ENCODE data around the gene APP.

The APP gene

GRCh38 chr21:26125433-26126167 is 45.0 kb downstream of the APP start:
- FAIRE-seq, result no peak

GRCh38 chr21:26124896-26125295 is 45.7 kb downstream of the APP start:
- no peak for FAIRE-seq

GRCh38 chr21:26124421-26124833 is 46.1 kb downstream of the APP start:
- peak; percentile 4 for FAIRE-seq

- no peak for FAIRE-seq
These were observed 47.6 kb downstream of the APP start for GRCh38 chr21:26123012-26123411.

GRCh38 chr21:26120828-26121227 is 49.7 kb downstream of the APP start:
- no peak for FAIRE-seq

GRCh38 chr21:26119906-26120305 is 50.7 kb downstream of the APP start:
- no peak for FAIRE-seq

- FAIRE-seq, result no peak
These were observed 51.5 kb downstream of the APP start for GRCh38 chr21:26118938-26119540.

GRCh38 chr21:26117972-26118367 is 52.6 kb downstream of the APP start:
- no peak for FAIRE-seq

GRCh38 chr21:26117324-26117971 is 53.1 kb downstream of the APP start:
- no peak for FAIRE-seq

- no peak for FAIRE-seq
These were observed 54.0 kb downstream of the APP start for GRCh38 chr21:26116456-26117011.

GRCh38 chr21:26115899-26116298 is 54.7 kb downstream of the APP start:
- peak; percentile 92 for FAIRE-seq

GRCh38 chr21:26115305-26115704 is 55.3 kb downstream of the APP start:
- no peak for FAIRE-seq

- FAIRE-seq, result no peak
These were observed 57.6 kb downstream of the APP start for GRCh38 chr21:26112975-26113374.

GRCh38 chr21:26112127-26112742 is 58.3 kb downstream of the APP start:
- FAIRE-seq, result no peak

GRCh38 chr21:26110715-26111114 is 59.9 kb downstream of the APP start:
- peak; percentile 8 for FAIRE-seq

- FAIRE-seq, result no peak
These were observed 63.1 kb downstream of the APP start for GRCh38 chr21:26107429-26107828.

GRCh38 chr21:26106562-26106961 is 64.0 kb downstream of the APP start:
- FAIRE-seq, result no peak

- no peak for FAIRE-seq
These were observed 64.8 kb downstream of the APP start for GRCh38 chr21:26105819-26106218.

- no peak for FAIRE-seq
These were observed 70.0 kb downstream of the APP start for GRCh38 chr21:26100573-26100972.

- FAIRE-seq, result no peak
These were observed 70.9 kb downstream of the APP start for GRCh38 chr21:26099610-26100219.

GRCh38 chr21:26098772-26099397 is 71.7 kb downstream of the APP start:
- no peak for FAIRE-seq

GRCh38 chr21:26097475-26097874 is 73.1 kb downstream of the APP start:
- no peak for FAIRE-seq

Data from endometrium (tissue), 2 donors.